Prostate gland (tissue), 2 donors: ENCODE results near the gene TNFRSF11A.

Source experiments
- POLR2AphosphoS5 ChIP-seq: sonication (generic); formaldehyde crosslinking; IDR thresholded peaks from one replicate; pipeline ENCODE4 v1.6.1; 2017; ENCODE audit warnings: antibody characterized with exemption
- TF ChIP-seq, protein P1 (sequence below), 4 experiments: fragments of 200-600 bp in 2 of 4; fragments of 450-650 bp in 2 of 4; sonication (generic) in 2 of 4; IDR thresholded peaks; 1 replicate in 3 of 4; 2 replicates in 1 of 4; pipeline ENCODE4 v1.5.1; 2016 to 2019; ENCODE audit warnings: antibody characterized with exemption in 4 of 4, mild to moderate bottlenecking in 2 of 4, moderate library complexity in 2 of 4

DNA sequence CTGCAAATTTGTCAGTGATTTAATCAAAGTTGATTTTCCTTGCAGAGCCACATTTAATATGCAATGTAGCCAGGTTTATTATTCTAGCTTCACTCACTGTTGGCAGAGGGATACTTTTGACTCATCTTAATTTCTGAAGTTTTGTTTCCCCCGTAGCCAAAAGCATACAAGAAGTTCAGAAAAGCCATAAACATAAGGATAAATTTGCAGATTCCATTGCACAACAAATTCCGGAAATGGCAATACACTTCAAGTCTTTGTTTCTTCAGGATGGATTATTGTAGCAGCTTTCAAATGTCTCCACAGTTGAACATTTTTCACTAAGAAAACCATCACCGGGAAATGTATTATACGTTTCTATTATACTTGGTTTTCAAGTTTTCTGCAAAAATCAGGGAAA, 109.7 kb downstream of the TNFRSF11A start:
- TF ChIP-seq, protein P1, sequence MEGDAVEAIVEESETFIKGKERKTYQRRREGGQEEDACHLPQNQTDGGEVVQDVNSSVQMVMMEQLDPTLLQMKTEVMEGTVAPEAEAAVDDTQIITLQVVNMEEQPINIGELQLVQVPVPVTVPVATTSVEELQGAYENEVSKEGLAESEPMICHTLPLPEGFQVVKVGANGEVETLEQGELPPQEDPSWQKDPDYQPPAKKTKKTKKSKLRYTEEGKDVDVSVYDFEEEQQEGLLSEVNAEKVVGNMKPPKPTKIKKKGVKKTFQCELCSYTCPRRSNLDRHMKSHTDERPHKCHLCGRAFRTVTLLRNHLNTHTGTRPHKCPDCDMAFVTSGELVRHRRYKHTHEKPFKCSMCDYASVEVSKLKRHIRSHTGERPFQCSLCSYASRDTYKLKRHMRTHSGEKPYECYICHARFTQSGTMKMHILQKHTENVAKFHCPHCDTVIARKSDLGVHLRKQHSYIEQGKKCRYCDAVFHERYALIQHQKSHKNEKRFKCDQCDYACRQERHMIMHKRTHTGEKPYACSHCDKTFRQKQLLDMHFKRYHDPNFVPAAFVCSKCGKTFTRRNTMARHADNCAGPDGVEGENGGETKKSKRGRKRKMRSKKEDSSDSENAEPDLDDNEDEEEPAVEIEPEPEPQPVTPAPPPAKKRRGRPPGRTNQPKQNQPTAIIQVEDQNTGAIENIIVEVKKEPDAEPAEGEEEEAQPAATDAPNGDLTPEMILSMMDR (IDR thresholded peaks at IDR 0.05), result no peak
- no peak for TF ChIP-seq POLR2AphosphoS5
